22Rv1 (cell line): ENCODE measurements around the gene UMOD.

ENCODE experiments used
- H3K27ac ChIP-seq: fragments of 450-650 bp; 2 replicates; pipeline ENCODE4 v1.5.1; 2017
- CTCF ChIP-seq: fragments of 450-650 bp; IDR thresholded peaks from 2 replicates; pipeline ENCODE4 v1.5.1; 2017; ENCODE audit warnings: mild to moderate bottlenecking
- ZFX ChIP-seq: fragments of 450-650 bp; IDR thresholded peaks from 2 replicates; pipeline ENCODE4 v1.6.1; 2017; ENCODE audit warnings: antibody characterized with exemption, borderline replicate concordance

Gene UMOD

DNA sequence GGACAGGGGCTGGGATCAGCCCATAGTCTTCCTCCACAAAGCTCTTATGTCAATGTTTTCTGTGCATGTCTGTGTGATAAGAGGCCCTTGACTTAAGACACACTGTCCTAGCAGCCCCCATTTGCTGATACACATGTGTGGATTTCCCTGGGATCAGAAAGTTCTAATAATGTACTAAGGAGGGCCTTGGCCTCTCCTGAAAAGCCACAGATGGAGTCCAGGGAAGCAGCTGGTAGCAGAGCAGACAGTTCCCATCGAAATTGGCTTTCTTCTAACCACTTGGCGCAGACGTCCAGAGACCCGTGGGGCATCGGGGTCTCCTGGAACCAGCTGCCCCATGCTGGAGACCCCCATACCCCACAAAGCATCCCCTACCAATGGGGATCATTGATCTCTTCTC is 20.9 kb downstream of the UMOD start:
- TF ChIP-seq CTCF (no peak), ZFX (no peak)
- no peak overlapping the region for H3K27ac ChIP-seq

- TF ChIP-seq ZFX (no peak), CTCF (no peak)
- no peak overlapping the region for H3K27ac ChIP-seq
Measured at GRCh38 chr16:20329392-20330138, 22.9 kb downstream of the UMOD start.

DNA sequence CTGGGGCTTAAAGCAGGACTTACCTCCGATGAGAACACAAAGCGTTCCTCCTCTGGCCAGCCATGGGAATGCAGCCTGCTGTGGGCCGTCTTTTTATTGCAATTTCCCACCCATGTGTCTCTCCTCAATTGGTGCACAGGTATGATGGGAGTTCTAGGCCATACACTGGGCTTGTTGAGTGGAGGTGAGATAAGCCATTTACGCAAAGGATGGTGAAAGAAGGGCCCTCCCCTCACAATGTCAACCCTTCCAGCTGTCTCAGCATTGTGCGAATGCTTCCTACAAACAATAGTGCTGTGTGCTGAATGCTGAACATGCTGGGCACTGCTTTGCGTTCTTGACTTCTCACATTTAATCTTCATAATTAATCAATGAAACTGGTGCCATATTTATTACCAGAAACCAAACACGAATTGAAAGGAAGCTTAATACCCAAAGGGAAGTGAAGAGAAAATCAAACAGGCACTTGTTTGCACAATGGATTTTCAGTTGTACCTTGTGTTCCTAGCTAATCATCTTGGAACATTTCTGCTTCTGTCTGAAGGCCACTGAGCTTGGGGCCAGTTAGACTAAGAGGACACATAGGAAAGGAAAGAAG is 25.0 kb downstream of the UMOD start, which contains the start of gene GP2:
GP2 (minus strand) TSS at position 70 of the 598 bp plus-strand sequence. CDS start 1,082 bp downstream, outside the sequence.
- no peak within 1 kb of the TSS for H3K27ac ChIP-seq
- TF ChIP-seq CTCF (no peak), ZFX (no peak)

GRCh38 chr16:20326321-20326720 is 26.2 kb downstream of the UMOD start:
- no peak overlapping the region for H3K27ac ChIP-seq
- TF ChIP-seq ZFX (no peak), CTCF (no peak)

DNA sequence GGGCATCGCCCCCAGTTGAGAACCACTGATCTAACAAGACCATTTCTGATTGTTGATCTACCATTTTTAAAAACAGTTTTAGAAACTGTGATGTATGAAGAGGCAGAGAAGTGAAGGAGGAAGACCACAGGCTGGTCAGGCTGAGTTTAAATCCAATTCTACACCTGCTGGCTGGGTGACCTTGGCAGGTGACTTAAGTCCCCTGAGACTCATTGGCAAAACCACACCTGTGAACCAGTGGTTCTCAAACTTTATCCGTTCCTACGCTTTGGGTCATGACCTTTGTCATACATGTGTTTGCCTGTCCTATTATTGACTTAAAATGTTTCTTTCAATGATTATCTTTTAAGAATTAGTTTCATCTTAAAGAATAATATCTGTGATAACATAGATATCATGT is 27.5 kb downstream of the UMOD start:
- H3K27ac ChIP-seq = no peak overlapping the region
- TF ChIP-seq ZFX = no peak
- TF ChIP-seq CTCF = no peak

DNA sequence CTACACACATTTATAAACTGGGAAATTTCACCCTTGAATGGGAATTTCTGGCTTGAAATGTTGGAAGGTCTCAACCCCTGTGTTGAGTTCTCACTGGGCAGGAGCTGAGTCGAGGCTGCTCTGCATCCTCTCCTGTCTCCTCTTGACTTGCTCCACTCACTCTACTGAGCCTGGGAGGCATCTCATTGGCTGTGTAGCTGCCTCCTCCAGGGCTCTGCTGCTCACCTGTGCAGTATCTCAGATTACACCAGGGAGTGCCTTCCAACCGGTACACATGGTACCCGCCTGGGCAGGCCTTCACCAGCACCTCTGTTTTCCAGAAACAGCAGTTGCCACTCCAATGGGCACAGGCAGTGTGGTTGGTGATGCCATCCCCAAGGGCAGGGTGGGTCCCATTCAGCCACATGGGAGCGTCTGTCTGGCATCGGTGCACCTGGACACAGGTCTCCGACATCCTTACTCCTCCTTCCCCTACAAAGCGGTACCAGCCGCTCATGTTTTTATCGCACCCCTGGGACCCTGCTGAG is 28.9 kb downstream of the UMOD start:
- TF ChIP-seq CTCF (no peak), ZFX (no peak)
- no peak overlapping the region for H3K27ac ChIP-seq

GRCh38 chr16:20322696-20323095 is 29.8 kb downstream of the UMOD start:
- TF ChIP-seq ZFX (no peak), CTCF (no peak)

More at GRCh38 chr16:20322696-20323095, 29.8 kb downstream of the UMOD start:
- no peak overlapping the region for H3K27ac ChIP-seq
